GM18507 (cell line): ENCODE measurements around the gene AKAP13.
"Not testable (repeated sequence)": the region's sequence is repeated elsewhere in the genome, so short reads cannot be mapped to it uniquely, and the experiment has no call there.

ENCODE experiments used
- DNase-seq: peaks from one replicate; pipeline ENCODE4 v3.0.0; 2011; ENCODE audit warnings: low read depth; ENCODE audit not compliant: insufficient read length; ENCODE audit errors: extremely low spot score
- FAIRE-seq: peaks from 2 replicates; lab custom pipeline; 2011; peaks lifted over from hg19 to GRCh38; lab: Jason Lieb, UNC

AKAP13 gene

GRCh38 chr15:85380217-85380811 lies at the start of gene AKAP13:
Gene AKAP13, plus strand, starts transcription at chr15:85380603. Its CDS starts 105,118 bp downstream, at chr15:85485721.
- FAIRE-seq = peak; percentile 93
- DNase-seq = peak; percentile 85

- peak; percentile 54 for DNase-seq
These were observed 49.4 kb upstream of the AKAP13 start for GRCh38 chr15:85330901-85331588.

GRCh38 chr15:85331655-85332285 lies 48.6 kb upstream of the AKAP13 start:
- no peak for DNase-seq
- FAIRE-seq = peak; percentile 56

More at GRCh38 chr15:85330901-85331588, 49.4 kb upstream of the AKAP13 start:
- FAIRE-seq = peak; percentile 91

- DNase-seq (no peak), FAIRE-seq (no peak)
These were observed 47.1 kb upstream of the AKAP13 start for GRCh38 chr15:85333132-85333831.

- no peak for FAIRE-seq
These were observed 46.2 kb upstream of the AKAP13 start for GRCh38 chr15:85334241-85334640.

GRCh38 chr15:85335193-85335942 lies 45.0 kb upstream of the AKAP13 start:
- DNase-seq (no peak), FAIRE-seq (no peak)

More at GRCh38 chr15:85334241-85334640, 46.2 kb upstream of the AKAP13 start:
- DNase-seq = no peak

GRCh38 chr15:85336880-85337279 lies 43.5 kb upstream of the AKAP13 start:
- FAIRE-seq = no peak
- DNase-seq = no peak

GRCh38 chr15:85337425-85338074 lies 42.9 kb upstream of the AKAP13 start:
- DNase-seq (no peak), FAIRE-seq (no peak)

- FAIRE-seq (no peak), DNase-seq (no peak)
These were observed 40.1 kb upstream of the AKAP13 start for GRCh38 chr15:85340321-85340665.

- FAIRE-seq = no peak
These were observed 39.6 kb upstream of the AKAP13 start for GRCh38 chr15:85340852-85341251.

GRCh38 chr15:85342163-85342562 lies 38.2 kb upstream of the AKAP13 start:
- DNase-seq, FAIRE-seq: not testable (repeated sequence)

More at GRCh38 chr15:85340852-85341251, 39.6 kb upstream of the AKAP13 start:
- DNase-seq = no peak

GRCh38 chr15:85343443-85343842 lies 37.0 kb upstream of the AKAP13 start:
- not testable (repeated sequence) for FAIRE-seq, DNase-seq

GRCh38 chr15:85344241-85344640 lies 36.2 kb upstream of the AKAP13 start:
- not testable (repeated sequence) for FAIRE-seq

GRCh38 chr15:85344653-85345114 lies 35.7 kb upstream of the AKAP13 start:
- DNase-seq, FAIRE-seq: not testable (repeated sequence)

More at GRCh38 chr15:85344241-85344640, 36.2 kb upstream of the AKAP13 start:
- not testable (repeated sequence) for DNase-seq

GRCh38 chr15:85345196-85345918 lies 35.0 kb upstream of the AKAP13 start:
- DNase-seq = not testable (repeated sequence)

GRCh38 chr15:85346462-85347084 lies 33.8 kb upstream of the AKAP13 start:
- DNase-seq, FAIRE-seq: not testable (repeated sequence)

More at GRCh38 chr15:85345196-85345918, 35.0 kb upstream of the AKAP13 start:
- FAIRE-seq = not testable (repeated sequence)

GRCh38 chr15:85347264-85348047 lies 32.9 kb upstream of the AKAP13 start:
- DNase-seq, FAIRE-seq: not testable (repeated sequence)
